Ascending aorta (tissue), 2 donors: ENCODE results near the gene CNTNAP3. TPM values are rescaled to one million over a fixed set of nuclear protein-coding genes. Genes with fewer than 3 reads are reported as not detected.
"Not testable (repeated sequence)": the region's sequence is repeated elsewhere in the genome, so short reads cannot be mapped to it uniquely, and the experiment has no call there.

Source experiments
- DNase-seq, 2 donors: peaks; one replicate each; pipeline ENCODE4 v3.0.0-alpha.2; 2019; ENCODE audit warnings: low spot score in 2 of 2
- H3K27ac ChIP-seq, 2 donors: fragments of 200-600 bp; sonication (generic); one replicate each; pipeline ENCODE4 v1.5.1; 2016 to 2017; ENCODE audit warnings: mild to moderate bottlenecking in 1 of 2
- H3K27me3 ChIP-seq: fragments of 200-600 bp; sonication (generic); one replicate; pipeline ENCODE4 v1.5.1; 2017
- H3K36me3 ChIP-seq, 2 donors: fragments of 200-600 bp; sonication (generic); one replicate each; pipeline ENCODE4 v1.5.1; 2016
- H3K4me1 ChIP-seq, 2 donors: fragments of 200-600 bp; sonication (generic); one replicate each; pipeline ENCODE4 v1.5.1; 2016 to 2017; ENCODE audit warnings: mild to moderate bottlenecking in 1 of 2
- H3K4me3 ChIP-seq, 2 donors: fragments of 200-600 bp; sonication (generic); one replicate each; pipeline ENCODE4 v1.5.1; 2016 to 2017; ENCODE audit warnings: mild to moderate bottlenecking in 1 of 2
- H3K9me3 ChIP-seq, 2 donors: fragments of 200-600 bp; sonication (generic); one replicate each; pipeline ENCODE4 v1.5.1; 2016
- intact Hi-C: fragments of 100-400 bp; cut with DNase I; formaldehyde crosslinking; loops from one replicate; pipeline ENCODE4 v1.15.1; 2023
- total RNA-seq: library from RNA; depleted of rRNA; stranded (reverse); fragments of >200 nt; gene quantifications from one replicate; pipeline ENCODE4 v1.1.0, GENCODE V29; 2016

The CNTNAP3 gene
- total RNA-seq, 1 donor from 2014 or later = 9.0 TPM

DNA sequence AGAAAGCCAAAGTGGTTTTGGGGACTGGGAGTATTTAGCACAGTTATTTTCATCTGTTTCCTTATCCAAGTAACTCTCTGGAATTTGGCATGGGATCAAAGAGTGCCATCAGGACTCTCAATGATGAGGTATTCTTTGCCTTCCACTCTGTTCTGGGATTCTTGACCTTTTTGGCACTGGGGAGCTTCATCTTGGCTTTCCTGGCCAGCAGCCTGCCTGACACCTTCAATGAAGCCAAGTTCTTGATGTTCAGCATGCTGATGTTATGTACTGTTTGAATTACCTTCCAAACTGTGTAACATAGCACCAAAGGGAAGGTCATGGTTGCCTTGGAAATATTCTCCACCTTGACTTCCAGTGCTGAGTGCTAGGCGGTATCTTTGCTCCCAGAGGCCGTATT is 248.8 kb downstream of the CNTNAP3 start:
- H3K9me3 ChIP-seq, H3K4me1 ChIP-seq, H3K36me3 ChIP-seq, H3K27ac ChIP-seq, H3K4me3 ChIP-seq, H3K27me3 ChIP-seq, intact Hi-C loops, DNase-seq: not testable (repeated sequence)

- H3K9me3 ChIP-seq, H3K27me3 ChIP-seq, DNase-seq, H3K27ac ChIP-seq, intact Hi-C loops, H3K36me3 ChIP-seq, H3K4me3 ChIP-seq, H3K4me1 ChIP-seq: not testable (repeated sequence)
Observed at GRCh38 chr9:39038221-39038620, 249.7 kb downstream of the CNTNAP3 start.

- H3K36me3 ChIP-seq, H3K27ac ChIP-seq, intact Hi-C loops, H3K27me3 ChIP-seq, H3K4me1 ChIP-seq, H3K4me3 ChIP-seq, H3K9me3 ChIP-seq, DNase-seq: not testable (repeated sequence)
Observed at GRCh38 chr9:39033849-39034248, 254.1 kb downstream of the CNTNAP3 start.

DNA sequence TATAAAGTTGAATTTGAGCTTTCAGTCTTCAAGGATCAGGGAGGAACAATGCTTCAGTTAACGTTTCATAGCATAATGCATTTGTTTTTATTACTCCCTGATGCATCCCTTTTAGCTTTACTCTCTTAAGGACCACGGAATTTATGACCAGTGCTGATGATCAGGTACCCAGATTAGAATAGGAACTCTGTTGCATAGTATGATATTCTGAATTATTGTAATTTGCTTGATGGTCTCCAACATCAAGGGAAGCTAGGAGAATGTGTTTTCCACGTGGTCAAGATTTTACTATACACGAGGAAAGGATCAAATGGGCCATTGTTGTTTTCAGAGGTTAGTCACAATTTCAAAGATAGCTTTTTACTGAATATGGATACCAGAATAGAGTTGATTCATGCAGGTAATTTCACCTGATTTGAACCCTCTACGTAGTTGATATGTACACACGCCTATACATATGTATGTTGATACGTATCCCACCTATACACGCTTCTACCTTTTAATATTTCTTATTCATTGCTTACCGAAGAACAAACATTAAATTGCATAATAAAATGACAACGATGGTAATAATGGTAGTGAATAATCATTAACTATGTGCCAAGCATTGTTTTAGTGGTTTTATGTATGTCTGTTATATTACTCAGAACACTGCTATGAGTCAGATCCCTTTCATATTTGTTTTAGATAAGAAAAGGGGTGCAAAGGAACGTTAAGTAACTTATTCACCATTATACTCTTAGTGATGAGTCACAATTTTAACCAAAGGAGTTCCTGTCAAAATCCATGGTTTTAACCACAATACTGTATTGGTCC is 257.6 kb downstream of the CNTNAP3 start:
- H3K9me3 ChIP-seq = not testable (repeated sequence)

GRCh38 chr9:39028855-39029254 is 259.1 kb downstream of the CNTNAP3 start:
- H3K4me3 ChIP-seq, H3K9me3 ChIP-seq, intact Hi-C loops, H3K36me3 ChIP-seq, H3K27me3 ChIP-seq, H3K4me1 ChIP-seq, H3K27ac ChIP-seq, DNase-seq: not testable (repeated sequence)

More for the DNA sequence above, 257.6 kb downstream of the CNTNAP3 start:
- H3K36me3 ChIP-seq, H3K4me3 ChIP-seq, DNase-seq, H3K27me3 ChIP-seq, intact Hi-C loops, H3K4me1 ChIP-seq, H3K27ac ChIP-seq: not testable (repeated sequence)

DNA sequence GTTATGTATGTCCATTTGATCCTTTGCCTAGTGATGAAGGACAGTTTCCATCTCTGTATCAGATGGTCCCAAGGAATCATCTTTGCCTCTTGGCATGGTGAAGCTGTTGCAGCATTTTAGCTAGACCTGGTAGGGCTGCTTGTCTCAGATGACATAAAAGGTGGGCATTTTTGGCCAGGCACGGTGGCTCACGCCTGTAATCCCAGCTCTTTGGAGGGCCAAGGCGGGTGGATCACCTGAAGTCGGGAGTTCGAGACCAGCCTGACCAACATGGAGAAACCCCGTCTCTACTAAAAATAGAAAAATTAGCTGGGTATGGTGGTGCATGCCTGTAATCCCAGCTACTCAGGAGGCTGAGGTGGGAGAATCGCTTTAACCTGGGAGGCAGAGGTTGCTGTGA is 259.8 kb downstream of the CNTNAP3 start:
- intact Hi-C loops, H3K36me3 ChIP-seq, H3K9me3 ChIP-seq, H3K27me3 ChIP-seq, H3K27ac ChIP-seq, H3K4me3 ChIP-seq, DNase-seq, H3K4me1 ChIP-seq: not testable (repeated sequence)

GRCh38 chr9:39025911-39026588 is 261.9 kb downstream of the CNTNAP3 start:
- H3K27me3 ChIP-seq, H3K36me3 ChIP-seq, H3K4me1 ChIP-seq, H3K4me3 ChIP-seq, intact Hi-C loops, DNase-seq, H3K9me3 ChIP-seq, H3K27ac ChIP-seq: not testable (repeated sequence)

Other genes starting within 250 kb of the CNTNAP3 start
- not detected for gene SPATA31A1, start 67.5 kb upstream of the CNTNAP3 start, total RNA-seq